ES-I3 (cell line): Measurements from ENCODE around the gene BTBD3.

Experiments used
- H3K36me3 ChIP-seq: 2 replicates; pipeline ENCODE4 v1.6.1; 2013; ENCODE audit warnings: mild to moderate bottlenecking, low read length, control low read depth, moderate library complexity; ENCODE audit not compliant: insufficient read depth
- H3K4me1 ChIP-seq: 2 replicates; pipeline ENCODE4 v1.6.1; 2013; ENCODE audit warnings: mild to moderate bottlenecking, control low read depth, low read length; ENCODE audit not compliant: insufficient read depth
- H3K9ac ChIP-seq: 2 replicates; pipeline ENCODE4 v1.6.1; 2013; ENCODE audit warnings: low read depth, mild to moderate bottlenecking, low read length, moderate library complexity
- H3K9me3 ChIP-seq: 2 replicates; pipeline ENCODE4 v1.6.1; 2013; ENCODE audit warnings: mild to moderate bottlenecking, low read length, moderate library complexity; ENCODE audit not compliant: control insufficient read depth, insufficient read depth

The BTBD3 gene

DNA sequence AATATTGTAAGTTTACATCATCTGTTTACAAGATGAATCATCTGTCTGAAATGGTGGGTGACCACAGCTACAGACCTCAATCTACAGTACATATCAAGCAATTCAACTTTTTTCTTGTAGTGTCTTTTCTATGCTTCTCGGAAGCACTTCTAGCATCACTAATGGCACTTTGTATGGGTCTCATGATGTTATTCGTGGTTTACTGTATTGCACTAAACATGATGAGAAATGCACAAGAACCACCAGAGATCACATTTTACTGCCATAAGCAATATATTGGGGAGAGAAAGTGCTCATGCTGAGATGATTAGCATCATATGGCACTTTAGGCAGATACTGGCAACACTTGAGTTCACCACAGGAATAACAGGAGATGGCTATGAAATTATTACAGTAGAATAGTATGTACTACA is 15.4 kb upstream of the BTBD3 start:
- Histone ChIP-seq H3K36me3 (no peaks in the 10 kb centered on the region), H3K9me3 (no peaks in the 10 kb centered on the region), H3K9ac (no peak overlapping the region), H3K4me1 (no peaks in the 10 kb centered on the region)

DNA sequence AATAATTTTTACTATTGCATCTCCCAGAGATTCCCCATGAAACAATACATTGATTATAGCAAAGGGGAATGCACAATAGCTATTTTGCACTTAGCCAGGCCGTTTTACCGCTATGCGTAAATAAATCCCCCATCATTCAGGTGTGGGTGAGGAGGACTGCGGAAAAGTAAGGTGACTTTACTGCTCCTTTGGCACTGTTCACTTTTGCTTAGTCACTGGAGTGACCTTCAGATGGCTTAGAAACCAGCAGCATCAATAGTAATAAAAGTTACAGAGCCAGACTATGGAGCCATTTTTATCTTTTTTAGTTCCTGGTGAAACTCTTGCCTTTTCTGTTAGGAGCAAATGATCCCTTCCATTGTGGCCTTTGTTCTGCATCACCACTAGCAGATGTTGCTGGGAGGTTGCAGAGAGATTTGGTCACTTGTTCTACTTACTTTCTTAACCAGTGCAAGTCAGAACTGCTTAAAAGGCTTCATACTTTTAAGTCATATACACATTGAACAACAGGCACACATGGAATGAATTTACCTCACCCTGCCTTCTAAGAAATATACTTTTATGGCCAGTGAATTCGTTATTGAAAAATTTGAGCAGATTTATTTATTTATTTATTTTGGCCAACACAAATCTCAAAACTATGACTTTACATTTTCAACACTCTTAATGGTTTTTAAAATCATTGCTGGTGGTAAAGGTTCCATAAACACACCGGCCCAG is 12.1 kb upstream of the BTBD3 start:
- Histone ChIP-seq H3K36me3 (no peaks in the 10 kb centered on the region), H3K9me3 (no peaks in the 10 kb centered on the region), H3K9ac (no peak overlapping the region), H3K4me1 (no peaks in the 10 kb centered on the region)

DNA sequence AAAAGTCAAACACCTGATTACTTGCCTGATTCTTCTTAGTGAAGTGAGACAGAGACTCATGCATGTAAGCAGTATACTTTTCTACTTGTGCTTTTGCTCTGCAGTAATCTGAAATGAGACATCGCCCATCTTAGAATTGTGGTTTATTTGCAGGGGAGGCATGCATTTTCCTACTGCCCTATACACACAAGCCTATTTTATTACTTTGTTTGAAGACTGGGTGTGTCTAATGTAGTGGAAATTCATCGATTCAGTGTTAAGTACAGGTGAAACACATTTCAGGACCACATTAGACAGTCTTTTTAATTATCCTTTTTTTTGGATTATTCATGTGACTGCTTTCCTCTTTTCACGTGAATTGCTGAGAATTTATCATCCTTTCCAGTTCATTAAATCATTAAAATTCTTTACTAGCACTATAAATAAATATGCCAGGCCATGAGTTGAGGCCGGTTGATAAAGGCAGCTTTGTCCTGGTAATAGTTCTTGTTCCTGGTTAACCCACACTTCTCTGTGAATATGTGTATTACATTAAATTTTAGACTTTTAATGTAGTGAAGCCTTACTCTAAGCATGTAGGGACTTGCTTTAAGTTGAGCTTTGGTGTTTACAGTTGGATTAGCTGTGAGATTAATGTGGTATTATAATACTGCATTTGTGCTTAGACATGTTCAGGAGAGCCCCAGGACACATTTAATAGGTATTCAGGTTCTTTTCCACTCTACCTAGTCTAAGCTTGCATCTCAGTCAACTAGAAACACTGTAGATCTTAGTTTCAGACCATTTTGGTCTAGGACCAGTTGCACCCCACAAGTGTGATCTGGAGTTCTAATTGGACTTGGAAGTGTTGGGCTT is 10.8 kb upstream of the BTBD3 start:
- H3K9ac ChIP-seq, result no peak overlapping the region
- no peaks in the 10 kb centered on the region for H3K36me3 ChIP-seq
- no peaks in the 10 kb centered on the region for H3K4me1 ChIP-seq
- H3K9me3 ChIP-seq, result no peaks in the 10 kb centered on the region

GRCh38 chr20:11907621-11908020 is 10.1 kb upstream of the BTBD3 start:
- Histone ChIP-seq H3K36me3 (no peaks in the 10 kb centered on the region), H3K9me3 (no peaks in the 10 kb centered on the region), H3K9ac (no peak overlapping the region), H3K4me1 (no peaks in the 10 kb centered on the region)

DNA sequence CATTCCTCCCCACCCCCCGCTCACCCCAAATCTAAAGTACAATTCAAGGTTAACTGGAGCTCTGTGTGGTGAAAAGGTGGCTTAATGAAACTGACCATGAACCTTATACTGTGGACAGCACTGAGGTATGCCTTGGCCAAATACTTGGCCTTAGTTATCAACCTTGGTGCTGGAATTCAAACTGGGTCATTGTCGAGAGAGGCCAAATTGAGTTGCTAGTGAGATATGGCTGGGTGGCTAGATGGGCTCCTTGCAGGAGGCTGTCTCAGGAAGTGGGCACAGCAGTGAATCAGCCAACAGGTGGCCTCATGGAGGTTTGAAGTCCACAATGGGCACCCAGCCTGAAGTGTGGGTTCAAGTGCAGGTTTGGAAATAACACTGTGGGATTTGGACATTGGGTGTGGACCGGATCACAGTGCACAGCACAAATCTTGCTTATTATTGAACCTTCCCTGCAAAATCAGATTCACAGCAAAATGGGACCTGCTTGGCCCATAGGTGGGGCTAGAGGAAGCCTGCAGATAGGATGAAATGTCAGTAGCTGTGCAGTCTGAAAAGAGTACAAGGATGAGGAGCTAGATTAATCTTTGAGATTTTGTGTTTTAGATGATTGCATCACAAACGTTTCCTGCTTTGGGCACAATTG is 5.6 kb upstream of the BTBD3 start:
- Histone ChIP-seq H3K36me3 (no peaks in the 10 kb centered on the region), H3K9me3 (no peaks in the 10 kb centered on the region), H3K4me1 (peaks cover 3% of the 10 kb centered on the region; the same call in 1 of the 2 replicates), H3K9ac (no peak overlapping the region)

DNA sequence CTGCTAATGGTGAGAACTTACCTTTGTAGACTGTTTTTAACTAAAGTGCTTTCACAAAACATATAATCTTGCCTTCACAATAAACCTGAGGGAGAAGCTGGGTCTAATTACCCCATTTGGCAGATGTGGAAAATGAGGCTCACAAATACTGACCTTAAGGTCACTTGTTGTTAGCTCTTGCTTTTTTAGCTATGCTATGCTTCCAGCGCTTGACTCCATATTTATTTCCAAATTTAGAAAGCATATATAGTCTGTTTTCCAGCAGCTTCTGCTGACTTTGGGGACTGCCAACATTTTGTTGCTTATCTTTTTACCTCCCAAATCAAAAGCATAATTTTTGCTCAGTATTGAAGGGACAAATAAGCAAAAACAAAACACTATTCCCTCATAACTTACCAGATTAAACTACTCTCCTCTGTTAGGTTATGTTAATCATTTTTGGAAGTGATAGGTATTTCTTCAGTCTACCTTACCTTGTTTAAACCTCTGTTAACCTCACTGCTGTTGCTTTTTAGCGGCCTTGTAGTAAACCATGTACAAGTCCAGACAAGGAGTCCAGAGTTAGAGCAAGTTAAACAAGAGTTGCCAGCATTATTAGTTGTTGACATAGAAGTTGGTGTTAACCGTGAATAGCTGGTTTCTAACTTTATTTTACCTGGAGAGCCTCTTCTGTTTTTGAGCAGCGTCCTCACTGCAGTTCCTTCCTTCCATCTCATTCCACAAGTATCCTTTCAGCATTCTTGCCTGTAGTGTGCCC is 4.9 kb upstream of the BTBD3 start:
- Histone ChIP-seq H3K36me3 (no peaks in the 10 kb centered on the region), H3K9me3 (no peaks in the 10 kb centered on the region), H3K4me1 (peaks cover 3% of the 10 kb centered on the region; the same call in 1 of the 2 replicates), H3K9ac (no peak overlapping the region)

GRCh38 chr20:11918391-11918845 is 725 bp downstream of the BTBD3 start:
- Histone ChIP-seq H3K36me3 (peaks cover 2% of the 10 kb centered on the region; the same call in 1 of the 2 replicates), H3K4me1 (peaks cover 3% of the 10 kb centered on the region; the same call in 1 of the 2 replicates), H3K9ac (no peak overlapping the region), H3K9me3 (no peaks in the 10 kb centered on the region)

DNA sequence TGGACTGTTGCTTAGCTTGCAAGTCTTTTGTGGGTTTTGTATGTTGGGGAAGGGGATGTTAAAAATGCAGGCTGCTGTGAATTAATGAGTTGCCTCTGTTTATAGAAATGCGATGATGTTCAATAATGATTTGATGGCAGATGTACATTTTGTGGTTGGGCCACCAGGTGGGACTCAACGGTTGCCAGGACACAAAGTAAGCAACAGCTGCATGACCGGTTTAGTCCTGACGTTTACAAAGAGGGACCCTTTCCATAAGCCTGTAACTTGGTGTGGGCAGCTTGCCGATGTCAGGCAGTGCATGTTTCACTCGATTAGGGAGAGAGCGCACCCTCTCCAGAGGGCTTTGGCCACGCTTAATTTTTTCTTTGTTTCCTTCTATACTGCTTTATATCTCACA is 1.3 kb downstream of the BTBD3 start:
- Histone ChIP-seq H3K36me3 (peaks cover 3% of the 10 kb centered on the region; the same call in 1 of the 2 replicates), H3K9ac (no peak overlapping the region), H3K9me3 (no peaks in the 10 kb centered on the region), H3K4me1 (peaks cover 3% of the 10 kb centered on the region; the same call in 1 of the 2 replicates)

GRCh38 chr20:11919581-11919980 is 1.9 kb downstream of the BTBD3 start:
- Histone ChIP-seq H3K36me3 (peaks cover 3% of the 10 kb centered on the region; the same call in 1 of the 2 replicates), H3K4me1 (peaks cover 3% of the 10 kb centered on the region; the same call in 1 of the 2 replicates), H3K9ac (no peak overlapping the region), H3K9me3 (no peaks in the 10 kb centered on the region)

GRCh38 chr20:11920083-11920482 is 2.4 kb downstream of the BTBD3 start:
- H3K4me1 ChIP-seq, result peaks cover 3% of the 10 kb centered on the region; the same call in 1 of the 2 replicates
- H3K9me3 ChIP-seq, result no peaks in the 10 kb centered on the region
- no peak overlapping the region for H3K9ac ChIP-seq
- H3K36me3 ChIP-seq, result peaks cover 3% of the 10 kb centered on the region; the same call in 1 of the 2 replicates

- Histone ChIP-seq H3K9ac (no peak overlapping the region), H3K36me3 (peaks cover 3% of the 10 kb centered on the region; the same call in 1 of the 2 replicates), H3K9me3 (no peaks in the 10 kb centered on the region), H3K4me1 (no peaks in the 10 kb centered on the region)
These were observed 3.6 kb downstream of the BTBD3 start for GRCh38 chr20:11921321-11921720.

DNA sequence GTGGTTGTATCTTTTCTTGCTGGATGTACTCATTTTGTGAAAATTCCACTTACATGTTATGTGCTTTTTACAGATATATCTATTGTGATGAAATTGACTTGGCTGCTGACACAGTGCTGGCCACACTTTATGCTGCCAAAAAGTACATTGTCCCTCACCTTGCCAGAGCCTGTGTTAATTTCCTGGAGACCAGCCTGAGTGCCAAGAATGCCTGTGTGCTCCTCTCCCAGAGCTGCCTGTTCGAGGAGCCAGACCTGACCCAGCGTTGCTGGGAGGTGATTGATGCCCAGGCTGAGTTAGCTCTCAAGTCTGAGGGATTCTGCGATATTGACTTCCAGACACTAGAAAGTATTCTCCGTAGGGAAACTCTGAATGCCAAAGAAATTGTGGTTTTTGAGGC is 4.9 kb downstream of the BTBD3 start:
- Histone ChIP-seq H3K9ac (no peak overlapping the region), H3K4me1 (no peaks in the 10 kb centered on the region), H3K36me3 (peaks cover 3% of the 10 kb centered on the region; the same call in 1 of the 2 replicates), H3K9me3 (no peaks in the 10 kb centered on the region)

- Histone ChIP-seq H3K9ac (no peak overlapping the region), H3K36me3 (peaks cover 3% of the 10 kb centered on the region; the same call in 1 of the 2 replicates), H3K4me1 (no peaks in the 10 kb centered on the region), H3K9me3 (no peaks in the 10 kb centered on the region)
These were observed 7.2 kb downstream of the BTBD3 start for GRCh38 chr20:11924923-11925322.
